HG03378 (cell line): ENCODE measurements around the gene ADGRG1.

Experiments used
- ATAC-seq: cut with Tn5 transposase; IDR thresholded peaks from one replicate; pipeline ENCODE4 v1.9.1; 2021; ENCODE audit warnings: mild to moderate bottlenecking, moderate library complexity; ENCODE audit not compliant: unreplicated experiment

Gene ADGRG1

DNA sequence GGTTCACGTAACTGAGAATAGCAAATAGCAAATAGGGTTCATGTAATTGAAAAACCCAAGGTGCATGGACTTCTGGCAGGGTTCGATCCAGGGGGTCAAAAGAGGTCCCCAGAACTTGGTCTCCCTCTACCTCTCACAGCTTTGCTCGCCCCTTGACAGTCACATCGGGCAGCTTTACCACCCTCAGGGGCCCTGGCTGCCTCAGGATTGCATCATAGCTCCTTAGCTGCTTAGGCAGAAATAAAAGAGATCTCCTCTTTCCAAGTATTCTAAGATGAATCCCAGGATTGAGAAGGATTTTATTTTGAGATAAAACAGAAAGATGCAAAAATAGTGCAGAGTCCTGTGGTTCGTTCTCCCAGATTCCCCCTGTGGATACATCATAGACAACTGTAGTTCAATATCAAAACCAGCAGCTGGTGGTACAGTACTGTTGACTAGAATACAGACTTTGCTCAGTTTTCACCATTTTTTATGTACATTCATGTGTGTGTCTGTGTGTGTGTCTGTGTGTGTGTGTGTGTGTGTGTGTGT is 52.5 kb downstream of the ADGRG1 start:
- no peak for ATAC-seq

DNA sequence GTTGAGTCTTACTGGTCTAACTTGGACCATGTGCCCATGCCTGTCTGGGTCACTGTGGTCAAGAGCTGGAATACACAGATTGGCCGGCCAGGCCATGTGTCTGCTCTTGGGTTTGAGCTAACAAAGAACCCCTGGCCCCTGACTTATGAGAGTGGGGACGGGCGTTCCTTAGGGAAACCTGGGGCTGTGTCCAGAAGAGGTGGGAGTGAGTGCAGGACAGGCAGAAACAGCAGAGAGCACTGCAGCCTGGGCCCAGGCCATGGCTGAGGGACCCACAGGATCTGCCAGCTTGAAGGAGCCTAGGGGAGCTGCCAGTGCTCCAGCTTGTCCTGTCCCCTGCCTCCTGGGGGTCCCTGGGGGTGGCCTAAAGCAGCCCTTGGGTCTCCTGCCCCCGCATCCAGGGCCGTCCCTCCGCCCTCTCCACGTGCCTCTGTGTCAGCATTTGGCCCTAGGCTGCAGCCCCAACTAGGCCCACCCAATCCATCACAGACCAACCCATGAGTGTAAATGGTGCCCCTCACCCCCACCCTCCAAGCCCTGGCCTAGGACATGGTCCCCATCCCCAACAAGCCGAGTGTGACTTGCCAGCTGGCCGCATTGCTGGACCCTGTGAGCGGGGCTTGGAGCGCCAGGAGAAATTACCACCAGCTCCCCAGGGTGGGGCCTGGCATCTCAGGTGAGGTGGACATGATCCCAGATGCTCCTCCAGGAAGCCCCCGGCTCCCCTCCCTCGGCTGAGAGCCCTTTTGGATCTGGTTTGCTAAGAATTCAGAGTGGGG is 53.7 kb downstream of the ADGRG1 start:
- no peak for ATAC-seq

DNA sequence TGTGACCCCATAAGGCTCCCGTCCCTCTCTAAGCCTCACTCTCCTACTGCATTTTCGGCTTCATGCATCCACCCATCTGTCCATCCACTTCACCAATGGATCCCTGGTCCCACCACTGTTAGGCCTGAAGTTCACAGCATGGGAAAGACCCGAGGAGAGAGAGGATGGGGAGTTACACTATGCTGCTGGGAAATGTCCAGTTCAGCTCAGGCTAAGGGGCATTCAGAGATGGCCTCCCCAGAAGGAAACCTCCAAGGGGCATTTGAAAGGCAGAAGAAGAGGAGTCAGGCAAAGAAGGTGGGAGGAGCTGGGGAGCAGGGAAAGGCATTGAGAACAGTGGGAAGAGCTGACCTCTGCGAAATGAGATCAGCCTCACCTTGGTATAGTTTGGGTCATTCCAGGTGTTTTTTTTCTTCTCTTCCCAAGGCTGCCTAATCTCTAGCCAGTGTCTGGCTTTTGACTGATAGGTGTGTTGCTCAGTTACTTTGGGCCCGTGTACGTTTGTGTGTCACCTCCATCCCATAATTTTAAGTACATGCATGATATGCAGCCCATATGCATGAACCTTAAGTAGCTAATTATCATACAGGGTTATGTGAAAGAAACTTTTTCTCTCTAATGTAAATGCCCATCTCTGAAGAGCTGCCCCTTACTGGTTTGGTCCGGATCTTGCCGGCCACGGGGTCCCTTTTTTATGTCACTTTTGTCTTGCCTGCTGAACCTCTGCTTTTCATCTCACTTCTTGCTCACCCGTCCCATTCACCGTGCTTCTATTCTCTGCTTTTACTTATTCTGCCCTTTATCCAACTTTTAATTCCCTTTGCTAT is 54.6 kb downstream of the ADGRG1 start:
- no peak for ATAC-seq

DNA sequence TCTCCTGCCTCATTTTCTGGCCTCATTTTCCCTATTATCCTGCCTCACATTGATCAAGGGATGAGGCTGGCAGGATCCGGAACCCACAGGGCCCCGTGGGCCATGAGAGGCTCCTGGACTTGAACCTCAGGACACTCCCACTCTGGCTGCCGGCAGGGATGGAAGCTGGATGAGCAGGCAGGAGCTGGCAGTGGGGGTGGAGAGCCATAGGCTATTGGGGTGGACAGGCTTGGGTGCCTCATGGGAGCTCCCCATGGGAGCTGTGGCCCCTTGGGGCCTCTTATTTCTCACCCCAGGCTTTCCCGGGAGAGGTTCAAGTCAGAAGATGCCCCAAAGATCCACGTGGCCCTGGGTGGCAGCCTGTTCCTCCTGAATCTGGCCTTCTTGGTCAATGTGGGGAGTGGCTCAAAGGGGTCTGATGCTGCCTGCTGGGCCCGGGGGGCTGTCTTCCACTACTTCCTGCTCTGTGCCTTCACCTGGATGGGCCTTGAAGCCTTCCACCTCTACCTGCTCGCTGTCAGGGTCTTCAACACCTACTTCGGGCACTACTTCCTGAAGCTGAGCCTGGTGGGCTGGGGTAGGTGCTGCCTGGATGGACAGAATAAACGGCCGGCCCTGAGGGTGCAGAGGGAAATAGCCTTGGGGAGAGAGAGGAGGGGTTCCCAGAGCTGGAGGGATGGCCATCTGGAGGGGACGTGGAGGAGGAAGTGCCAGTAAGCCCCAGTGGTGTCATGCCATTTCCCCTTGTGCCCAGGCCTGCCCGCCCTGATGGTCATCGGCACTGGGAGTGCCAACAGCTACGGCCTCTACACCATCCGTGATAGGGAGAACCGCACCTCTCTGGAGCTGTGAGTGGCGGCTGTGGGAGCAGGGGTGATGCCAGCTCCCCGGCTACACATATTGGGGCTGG is 55.5 kb downstream of the ADGRG1 start:
- no peak for ATAC-seq

DNA sequence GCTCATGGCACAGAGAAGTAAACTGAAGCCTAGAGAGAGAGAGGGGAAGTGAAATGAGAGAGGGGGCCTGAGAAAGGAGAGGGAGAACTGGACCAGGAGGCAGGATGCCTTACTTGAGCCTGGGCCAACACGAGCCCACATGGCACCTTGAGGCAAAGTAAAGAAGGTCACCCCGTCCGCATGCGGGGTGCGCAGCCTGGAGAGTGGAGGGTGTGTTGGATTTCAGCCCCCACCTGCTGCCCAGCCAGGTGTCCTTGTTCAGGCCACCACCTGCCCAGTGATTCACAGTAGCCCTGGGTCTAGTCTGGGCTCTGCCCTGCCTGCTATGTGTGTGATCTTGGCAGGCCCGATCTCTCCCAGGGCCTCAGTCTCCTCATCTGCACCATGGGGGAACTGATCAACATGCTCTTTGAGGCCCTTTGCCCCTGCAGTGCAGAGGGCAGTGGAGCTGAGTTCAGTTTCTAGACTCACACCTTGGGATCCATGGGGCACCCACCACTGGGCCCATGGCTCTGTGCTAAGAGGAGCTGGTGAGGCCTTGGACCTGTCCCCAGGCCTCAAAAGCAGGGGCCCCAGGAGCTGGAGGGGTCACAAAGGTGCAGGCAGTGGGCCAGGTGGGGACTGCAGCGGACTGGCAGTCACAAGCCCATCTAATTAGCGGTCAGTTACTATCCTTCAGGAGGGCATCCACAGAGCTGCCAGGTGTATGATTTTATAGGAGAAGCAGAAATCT is 56.4 kb downstream of the ADGRG1 start:
- ATAC-seq: no peak

DNA sequence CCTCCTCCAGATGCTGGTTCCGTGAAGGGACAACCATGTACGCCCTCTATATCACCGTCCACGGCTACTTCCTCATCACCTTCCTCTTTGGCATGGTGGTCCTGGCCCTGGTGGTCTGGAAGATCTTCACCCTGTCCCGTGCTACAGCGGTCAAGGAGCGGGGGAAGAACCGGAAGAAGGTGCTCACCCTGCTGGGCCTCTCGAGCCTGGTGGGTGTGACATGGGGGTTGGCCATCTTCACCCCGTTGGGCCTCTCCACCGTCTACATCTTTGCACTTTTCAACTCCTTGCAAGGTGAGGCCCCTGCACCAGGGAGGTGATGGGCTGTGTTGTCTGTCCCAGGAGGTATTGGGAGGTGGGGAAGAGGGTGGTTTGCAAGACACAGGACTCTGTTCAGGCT is 57.2 kb downstream of the ADGRG1 start:
- ATAC-seq: no peak

DNA sequence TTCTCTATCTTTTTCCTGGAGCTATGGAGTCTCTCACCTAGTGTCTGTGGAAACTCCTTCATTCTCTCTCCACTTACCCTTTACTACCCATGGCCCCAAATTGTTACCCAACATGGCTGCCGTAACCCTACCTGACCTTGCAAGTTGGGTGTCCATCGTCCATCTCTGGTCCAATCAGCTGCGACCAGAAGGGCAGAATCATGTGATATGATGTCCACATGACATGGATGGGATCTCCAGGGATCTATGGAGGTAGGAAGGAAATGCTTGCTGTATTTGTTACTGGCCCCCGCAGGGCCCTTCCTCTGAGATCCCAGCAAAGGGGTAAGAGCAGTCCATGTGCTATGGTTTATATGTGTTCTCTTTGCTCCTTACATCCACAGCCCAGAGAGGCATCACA is 58.1 kb downstream of the ADGRG1 start:
- no peak for ATAC-seq

DNA sequence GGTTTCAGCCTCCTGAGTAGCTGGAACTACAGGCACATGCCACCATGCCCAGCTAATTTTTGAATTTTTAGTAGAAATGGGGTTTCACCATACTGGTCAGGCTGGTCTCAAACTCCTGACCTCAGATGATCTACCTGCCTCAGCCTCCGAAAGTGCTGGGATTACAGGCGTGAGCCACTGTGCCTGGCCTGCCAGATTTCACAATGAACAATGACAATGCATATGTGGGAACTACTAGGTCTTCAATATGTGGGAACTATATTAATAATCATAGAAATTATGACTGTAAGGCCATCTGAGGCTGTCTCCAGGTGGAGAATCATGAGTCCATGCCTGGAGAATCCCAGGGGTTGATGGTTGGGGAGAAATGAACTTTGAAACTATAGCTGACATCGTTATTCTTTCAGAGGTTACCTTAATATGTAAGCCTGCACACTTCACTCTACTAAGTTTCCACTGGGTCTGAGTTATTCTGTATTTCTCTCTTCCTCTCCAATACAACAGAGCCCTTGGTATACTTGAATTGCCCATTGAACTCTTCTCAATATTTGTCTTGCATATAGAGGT is 59.0 kb downstream of the ADGRG1 start:
- no peak for ATAC-seq

DNA sequence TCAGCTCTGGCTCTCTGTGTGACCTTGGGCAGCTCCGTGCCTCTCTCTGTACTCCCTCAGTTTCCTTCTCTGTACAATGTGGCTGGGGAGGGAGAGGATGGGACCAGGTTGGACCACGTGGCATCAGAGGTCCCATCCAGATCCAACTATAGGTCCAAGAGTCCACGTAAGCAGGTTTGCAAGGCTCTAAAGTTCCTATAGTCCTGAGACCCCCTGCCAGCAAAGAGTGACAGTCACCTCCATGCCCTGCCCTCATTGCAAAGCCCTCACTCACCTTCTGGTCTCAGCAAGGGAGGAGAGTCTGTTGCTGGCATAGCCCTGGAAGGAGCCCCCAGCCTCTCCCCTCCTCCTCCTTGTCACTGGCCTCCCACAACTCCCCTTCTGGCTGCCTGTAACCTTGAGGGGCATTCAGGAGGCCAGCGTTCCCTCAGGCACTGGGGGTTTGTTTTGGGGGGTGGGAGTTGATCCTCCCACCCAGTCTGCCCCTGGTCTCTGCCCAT is 60.1 kb downstream of the ADGRG1 start:
- ATAC-seq: no peak

DNA sequence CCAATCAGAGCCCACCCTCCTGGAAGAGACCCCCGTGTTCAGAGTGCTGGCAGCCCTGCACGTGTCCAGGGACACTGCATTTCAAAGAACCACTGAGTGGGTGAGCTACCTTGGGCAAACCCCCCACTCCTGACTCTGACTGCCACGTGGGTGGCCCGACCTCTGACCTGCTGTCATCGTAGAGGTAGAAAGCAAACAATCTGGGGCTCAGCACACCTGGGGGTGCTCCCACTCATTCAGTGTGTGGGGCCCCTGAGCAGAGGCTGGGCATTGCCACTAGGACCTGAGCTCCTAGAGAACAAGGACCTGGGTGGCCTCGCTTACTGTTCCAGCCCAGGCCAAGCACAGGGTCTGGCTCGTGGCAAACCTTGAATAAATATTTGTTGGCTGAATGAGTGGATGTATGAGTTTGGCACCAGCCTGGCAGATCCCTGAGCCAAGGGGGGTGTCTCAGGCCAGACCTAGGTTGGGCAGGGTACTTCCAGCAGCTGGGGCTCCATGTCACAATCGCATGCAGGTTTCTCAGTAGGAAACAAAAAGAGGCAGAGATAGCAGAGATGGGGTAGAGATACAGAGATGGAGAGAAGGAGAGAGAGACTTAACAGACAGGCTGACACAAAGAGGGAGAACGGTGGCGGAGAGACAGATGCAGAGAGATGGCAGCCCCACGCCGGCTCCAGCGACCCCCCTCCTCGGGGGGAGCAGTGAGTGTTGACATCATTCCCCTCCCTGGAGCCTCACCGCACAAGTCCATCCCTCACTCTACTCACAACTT is 60.7 kb downstream of the ADGRG1 start:
- no peak for ATAC-seq

DNA sequence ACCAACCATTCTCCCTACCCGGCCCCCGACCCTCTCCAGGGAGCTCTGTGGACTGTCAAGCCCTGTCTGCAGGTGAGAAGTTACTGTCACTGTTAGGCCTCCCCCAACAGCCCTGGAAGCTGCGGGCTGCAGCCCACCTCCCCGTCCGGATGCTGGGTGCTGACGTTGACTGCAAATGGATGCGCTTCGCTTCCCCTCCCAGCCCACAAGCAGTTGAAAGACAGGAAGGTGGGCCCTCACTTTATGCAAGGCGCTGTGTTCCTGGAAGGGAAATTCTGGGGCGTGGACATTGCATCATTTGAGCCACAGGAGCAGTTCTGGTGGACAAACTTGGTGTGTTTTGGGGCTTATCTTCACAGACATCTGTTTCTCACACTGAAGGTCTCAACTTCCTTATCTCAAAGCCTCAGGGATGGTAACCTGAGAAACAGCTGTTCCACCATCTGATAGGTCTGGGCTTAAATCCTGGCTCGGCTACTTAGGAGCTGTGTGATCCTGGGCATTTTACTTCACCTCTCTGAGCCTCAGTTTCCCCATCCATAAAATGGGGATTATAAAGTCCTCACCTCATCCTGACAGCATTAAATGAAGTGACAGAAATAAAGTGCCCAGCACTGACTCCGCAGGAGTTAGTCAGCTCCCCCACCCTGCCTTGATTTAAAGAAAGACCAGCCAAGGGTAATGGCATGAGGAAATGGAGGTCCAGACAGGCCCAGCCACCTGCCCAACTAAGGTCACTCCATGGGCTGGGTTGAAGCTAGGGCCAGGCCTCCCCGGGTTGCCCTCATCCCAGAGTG is 61.5 kb downstream of the ADGRG1 start:
- peak; percentile 61 for ATAC-seq

DNA sequence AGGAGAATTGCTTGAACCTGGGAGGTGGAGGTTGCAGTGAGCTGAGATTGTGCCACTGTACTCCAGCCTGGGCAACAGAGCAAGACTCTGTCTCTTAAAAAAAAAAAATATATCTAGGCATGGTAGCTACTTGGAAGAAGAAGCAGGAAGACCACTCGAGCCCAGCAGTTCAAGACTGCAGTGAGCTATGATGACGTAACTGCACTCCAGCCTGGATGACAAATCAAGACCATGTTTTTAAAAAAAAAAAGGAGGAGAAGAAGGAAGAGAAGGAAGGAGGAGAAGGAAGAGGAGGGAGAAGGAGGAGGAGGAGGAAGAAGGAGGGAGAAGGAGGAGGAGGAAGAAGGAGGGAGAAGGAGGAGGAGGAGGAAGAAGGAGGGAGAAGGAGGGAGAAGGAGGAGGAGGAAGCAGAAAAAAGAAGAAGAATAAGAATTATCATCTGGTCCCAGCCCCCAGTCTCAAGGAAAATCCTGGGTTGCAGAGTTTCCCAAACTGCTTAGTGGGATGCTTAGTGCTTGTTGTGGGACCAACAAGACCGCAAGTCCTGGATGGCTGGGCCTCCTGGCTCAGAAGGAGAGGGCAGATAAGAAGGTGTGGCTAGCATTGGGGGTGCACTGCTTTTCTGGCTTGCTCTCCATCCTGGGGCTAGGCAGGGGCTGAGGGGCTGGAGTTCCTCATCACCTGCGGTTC is 62.5 kb downstream of the ADGRG1 start:
- ATAC-seq: no peak

DNA sequence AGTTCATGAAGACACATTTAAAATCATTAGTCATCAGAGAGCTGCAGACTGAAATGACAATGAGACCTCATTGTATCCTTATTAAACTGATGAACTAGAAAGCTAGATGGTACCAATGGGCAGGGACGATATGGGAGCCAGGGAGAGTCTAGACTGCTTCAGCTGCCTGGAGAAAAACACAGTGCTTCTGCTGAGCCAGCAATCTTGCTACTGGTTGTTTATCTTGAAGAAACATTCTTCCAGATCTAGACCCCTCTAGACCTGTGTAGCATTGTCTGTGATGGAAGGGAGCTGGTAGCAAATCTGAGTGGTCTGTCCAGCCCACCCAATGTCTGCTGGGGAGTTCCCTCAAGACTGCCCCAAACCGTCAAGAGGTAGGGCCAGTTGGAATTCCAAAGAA is 64.2 kb downstream of the ADGRG1 start:
- ATAC-seq: no peak

DNA sequence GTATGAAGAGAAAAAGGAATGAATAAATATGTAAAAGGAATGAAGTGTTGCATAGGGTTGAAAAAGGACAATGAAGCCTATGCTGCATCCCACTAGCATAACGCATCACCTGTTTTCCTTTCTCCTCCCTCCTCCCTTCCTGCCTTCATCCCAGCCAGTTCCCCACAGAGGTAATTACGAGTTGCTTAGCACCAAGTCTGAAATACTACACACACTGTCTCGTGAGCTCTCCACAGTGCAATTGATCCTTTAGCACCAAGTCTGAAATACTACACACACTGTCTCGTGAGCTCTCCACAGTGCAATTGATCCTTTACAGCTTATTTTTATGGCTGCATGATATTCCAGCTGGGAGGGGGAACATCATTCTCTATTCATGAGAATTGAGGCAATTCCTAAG is 65.1 kb downstream of the ADGRG1 start:
- ATAC-seq: no peak

DNA sequence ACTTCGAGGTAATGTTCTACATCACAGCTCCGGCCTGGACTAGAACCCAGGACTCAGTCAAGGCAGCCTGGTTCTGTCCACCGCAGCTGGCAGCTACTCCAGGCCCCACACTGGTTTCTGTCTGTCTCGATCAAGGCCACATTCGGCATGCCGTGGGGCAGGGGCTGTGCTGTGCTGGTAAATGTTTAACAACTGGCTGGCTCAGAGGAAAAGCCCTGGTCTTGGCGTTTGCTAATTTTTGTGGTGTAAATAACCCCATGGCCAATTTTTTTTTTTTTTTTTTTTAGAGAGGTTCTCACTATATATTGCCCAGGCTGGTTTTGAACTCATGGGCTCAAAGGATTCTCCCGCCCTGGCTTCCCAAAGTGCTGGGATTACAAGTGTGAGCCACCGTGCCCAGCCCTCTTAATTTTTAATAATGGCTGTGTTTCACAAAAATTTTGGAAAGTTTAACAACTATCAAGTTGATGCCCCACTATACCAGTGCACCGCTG is 65.8 kb downstream of the ADGRG1 start:
- no peak for ATAC-seq

DNA sequence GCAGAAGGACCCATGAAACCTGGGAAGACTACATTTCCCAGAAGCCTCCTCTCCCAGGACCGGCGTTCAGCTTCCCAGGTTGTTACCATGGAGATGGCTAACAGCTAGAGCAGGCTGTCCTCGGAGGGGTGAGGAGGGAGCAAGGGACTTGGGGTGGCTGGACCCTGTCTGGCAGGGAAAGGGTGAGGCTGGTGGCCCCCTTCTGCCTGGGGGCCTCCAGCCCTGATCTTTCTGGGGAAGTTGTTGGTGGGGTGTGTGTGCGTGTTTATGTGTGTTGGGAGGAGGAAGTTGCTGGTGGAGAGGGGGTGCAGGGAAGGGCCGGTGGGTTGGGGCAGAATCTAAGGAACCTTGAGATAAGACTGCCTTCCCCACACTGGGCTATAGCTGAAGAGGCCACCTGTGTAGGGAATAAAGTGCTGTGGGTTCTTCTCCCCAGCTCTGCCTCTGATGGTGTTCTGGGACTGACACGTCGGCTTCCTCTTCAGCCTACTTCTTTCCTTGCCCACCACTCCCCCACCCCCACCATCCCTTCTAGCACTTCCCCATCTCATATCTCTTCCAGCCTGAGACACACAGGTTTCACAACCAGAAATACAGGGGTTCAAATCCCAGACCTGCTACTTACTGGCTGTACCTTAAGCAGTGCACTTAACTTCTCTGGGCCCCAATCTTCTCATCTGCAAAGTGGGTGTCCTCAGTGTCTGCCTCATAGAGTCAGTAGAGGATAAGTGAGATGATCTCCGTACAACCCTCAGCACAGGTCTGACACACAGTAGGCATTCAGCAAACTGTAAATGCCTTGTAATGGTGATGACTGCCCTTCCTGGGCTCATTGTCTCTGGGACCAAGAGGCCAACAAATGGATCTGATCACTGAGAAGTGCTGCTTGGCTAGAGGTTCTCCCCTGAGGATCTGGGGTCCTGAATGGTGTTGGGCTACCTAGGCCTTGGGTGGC is 66.6 kb downstream of the ADGRG1 start, which contains the start of gene DRC7:
TSS of gene DRC7 (plus strand) at position 82 of the 955 bp plus-strand sequence. CDS start 3,144 bp downstream, outside the sequence.
- no peak for ATAC-seq
